HG02588 (cell line): ENCODE data around the gene GPR34.
"Not testable (repeated sequence)": the region's sequence is repeated elsewhere in the genome, so short reads cannot be mapped to it uniquely, and the experiment has no call there.

Source experiments
- ATAC-seq: cut with Tn5 transposase; IDR thresholded peaks from one replicate; pipeline ENCODE4 v1.9.1; 2021; ENCODE audit warnings: mild to moderate bottlenecking, moderate library complexity; ENCODE audit not compliant: unreplicated experiment

GPR34 gene, protein sequence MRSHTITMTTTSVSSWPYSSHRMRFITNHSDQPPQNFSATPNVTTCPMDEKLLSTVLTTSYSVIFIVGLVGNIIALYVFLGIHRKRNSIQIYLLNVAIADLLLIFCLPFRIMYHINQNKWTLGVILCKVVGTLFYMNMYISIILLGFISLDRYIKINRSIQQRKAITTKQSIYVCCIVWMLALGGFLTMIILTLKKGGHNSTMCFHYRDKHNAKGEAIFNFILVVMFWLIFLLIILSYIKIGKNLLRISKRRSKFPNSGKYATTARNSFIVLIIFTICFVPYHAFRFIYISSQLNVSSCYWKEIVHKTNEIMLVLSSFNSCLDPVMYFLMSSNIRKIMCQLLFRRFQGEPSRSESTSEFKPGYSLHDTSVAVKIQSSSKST

DNA sequence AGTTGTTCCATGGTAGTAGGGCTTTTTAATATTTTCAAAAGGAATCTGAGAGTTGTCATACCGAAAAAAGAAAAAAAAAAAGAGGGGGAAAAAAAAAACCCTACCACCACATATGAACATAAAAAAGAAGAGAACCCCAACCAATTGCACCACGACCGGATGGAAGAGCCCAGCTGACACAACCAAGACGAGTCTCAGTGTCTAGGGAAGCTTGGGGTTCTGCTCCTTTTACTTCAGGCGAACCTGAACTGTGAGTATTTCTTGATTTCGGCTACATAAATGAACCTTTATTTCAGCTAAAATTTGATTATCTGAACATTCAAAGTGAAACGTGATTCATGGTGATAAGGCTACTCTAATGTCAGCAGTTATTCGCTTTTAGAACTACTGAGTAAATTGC lies at the start of gene GPR34:
Gene GPR34 (plus strand): TSS at position 139 of the 400 bp plus-strand sequence. CDS start 6,661 bp downstream, outside the sequence.
- no peak for ATAC-seq

DNA sequence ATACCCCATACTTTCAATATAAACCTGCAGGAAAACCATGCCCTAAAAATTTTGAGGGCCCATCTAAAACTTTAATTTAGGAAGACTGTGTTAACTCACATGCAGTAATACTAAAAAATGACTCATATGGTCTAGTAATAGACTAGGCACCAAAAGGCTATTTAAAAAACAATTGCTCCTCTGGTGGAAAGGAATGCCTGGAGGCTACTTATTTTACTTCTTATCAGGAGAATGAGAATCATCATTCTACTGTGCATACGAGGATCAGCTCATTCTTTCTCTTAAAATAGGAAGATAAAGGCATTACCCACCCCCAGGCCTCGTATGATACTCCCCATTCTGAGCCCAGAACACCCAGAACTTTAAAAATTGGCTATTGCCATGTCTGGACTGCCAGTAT lies 42.6 kb upstream of the GPR34 start:
- not testable (repeated sequence) for ATAC-seq

DNA sequence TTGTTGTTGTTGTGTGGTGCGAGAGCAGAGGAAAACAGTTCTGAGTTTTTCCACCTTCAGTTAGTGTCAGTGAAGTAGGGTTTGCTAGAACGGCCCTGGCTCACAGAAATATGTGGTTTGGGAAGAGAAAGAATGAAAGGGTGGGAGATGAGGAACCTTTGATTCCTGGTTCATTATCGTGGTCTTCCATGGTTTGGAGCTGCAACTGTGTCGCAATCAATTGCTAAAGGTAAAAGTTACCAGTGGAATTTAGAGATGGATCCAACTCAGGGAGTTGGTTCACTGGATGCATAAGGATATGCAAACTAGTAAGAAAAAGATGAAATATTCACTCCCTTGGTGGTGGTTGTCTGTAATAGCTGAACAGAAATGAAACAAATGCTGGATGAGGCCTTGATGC lies 35.6 kb upstream of the GPR34 start:
- no peak for ATAC-seq

DNA sequence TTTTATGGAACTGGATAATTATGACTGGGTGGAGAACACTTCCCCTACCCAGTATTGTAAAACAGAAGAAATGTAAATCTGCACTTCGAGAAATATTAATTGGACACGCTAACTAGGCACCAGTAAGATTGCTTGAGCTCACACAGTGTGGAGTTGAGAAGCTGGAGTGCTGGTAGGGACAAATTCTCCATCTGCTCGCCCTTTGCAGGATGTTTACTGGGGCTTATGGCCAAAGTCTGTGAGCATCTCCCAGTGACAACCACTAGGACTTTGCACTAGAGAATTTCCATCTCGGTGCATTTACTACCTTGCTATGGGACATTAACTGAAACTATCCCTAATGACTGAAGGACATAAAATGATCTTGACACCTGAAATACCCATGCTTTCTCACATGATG lies 33.7 kb upstream of the GPR34 start:
- ATAC-seq, result no peak

DNA sequence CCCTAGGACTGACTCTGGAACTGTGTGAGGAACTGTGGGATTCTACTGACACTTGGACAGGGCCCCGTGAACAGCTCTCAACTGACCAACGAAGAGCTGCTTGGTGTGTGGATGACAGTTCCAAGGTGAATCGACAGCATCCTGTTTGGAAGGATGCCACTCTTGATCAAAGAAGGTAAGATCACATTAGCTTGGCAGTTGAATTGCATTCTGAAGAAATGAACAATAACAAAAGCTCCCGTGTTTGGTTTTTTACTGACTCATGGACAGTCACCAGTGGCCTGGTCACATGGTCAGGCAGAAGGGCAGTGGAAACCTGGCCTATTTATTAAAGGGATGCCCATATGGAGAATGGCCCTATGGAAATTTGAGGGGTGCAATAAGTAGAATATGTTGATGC lies 33.1 kb upstream of the GPR34 start:
- no peak for ATAC-seq

DNA sequence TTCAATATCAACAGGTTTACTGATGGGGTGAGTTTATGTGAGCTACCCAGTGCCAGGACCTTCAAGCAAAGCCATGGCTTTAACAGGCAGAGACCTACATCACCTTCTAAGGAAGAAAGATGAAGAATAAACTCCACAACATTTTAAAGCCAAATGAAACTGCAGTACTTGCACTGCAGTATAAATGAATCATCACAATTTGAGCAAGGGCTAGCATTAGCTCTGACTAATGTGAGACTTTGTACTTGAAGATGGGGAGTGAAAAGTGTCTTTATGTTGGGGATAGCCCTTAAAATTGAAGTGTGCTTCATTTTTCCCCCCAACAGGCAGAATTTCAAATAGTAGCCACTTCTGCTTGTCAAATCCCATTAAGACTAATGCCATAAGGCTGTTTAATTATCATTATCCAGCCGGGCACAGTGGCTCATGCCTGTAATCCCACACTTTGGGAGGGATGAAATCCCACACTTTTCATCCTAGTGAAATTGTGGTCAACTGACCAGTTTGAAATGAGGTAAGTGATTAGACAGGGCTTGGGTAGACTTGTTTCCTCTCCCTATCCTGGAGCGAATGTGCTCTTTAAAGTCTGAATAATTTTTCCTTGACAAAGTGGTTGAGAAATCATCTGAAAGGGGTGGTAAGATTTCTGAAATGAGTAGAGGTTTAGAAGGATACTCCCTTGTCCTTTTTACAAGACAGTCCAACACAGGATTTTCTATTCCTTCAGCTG lies 27.2 kb upstream of the GPR34 start:
- ATAC-seq, result no peak

DNA sequence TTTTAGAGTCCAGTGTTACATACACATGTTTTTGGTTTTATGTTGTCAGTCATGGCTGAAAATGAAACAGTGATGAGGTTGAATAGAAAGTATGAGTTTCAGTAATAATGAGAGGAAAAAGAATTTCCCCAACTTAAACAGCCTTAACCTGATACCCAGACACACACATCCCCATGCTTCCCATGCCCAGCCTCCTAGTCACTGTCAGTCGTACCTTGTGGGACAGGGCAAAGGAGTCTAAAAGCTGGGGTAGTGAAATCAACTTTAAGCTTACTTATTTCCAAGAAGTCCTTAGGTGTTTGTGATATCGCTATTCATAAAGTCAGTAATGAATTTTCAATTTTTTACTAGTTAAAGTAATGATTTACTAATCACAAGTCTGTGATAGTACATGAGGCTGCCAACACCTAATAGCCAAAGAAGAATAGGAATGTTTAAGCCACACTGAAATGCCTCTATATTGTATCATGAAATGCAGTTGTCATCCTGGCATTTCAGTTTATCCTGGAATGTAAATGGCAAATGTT lies 24.3 kb upstream of the GPR34 start:
- ATAC-seq, result peak; percentile 88

DNA sequence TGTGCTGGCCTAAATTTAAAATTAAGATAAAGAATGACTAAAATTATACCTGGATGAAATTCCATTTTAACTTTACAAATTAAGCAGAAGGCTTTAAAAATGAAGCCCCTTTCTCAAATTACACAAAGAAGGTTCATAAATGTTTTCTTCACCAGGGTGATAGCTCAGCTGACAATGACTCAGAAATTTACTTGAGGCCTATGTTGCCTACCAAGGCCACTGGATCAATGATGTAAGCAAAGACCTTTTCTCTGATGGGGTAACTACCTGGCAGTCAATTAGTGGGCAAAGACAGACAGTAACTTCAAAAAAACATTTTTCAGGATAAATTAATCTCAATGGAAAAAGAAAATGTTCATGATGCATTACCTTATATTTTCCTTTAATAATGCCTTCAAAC lies 23.9 kb upstream of the GPR34 start:
- ATAC-seq, result no peak

DNA sequence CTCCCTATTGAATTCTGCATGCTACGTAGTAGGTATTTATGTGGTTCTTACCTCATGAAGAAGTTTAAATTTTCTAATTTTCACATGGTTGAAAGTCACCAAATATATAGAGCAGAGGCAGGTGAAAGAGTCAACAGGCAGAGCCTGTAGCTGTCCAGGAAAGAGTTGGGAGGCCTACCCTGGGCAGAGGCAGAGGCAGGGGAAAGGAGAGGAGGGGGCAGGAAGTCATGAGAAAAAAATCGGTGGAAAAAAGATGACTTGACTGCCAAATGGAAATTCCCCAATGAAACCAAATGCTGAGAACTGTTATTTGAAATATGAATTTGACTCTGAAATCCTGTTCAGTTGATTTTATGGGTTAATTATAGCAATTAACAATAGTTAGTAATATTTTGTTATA lies 23.1 kb upstream of the GPR34 start:
- no peak for ATAC-seq

DNA sequence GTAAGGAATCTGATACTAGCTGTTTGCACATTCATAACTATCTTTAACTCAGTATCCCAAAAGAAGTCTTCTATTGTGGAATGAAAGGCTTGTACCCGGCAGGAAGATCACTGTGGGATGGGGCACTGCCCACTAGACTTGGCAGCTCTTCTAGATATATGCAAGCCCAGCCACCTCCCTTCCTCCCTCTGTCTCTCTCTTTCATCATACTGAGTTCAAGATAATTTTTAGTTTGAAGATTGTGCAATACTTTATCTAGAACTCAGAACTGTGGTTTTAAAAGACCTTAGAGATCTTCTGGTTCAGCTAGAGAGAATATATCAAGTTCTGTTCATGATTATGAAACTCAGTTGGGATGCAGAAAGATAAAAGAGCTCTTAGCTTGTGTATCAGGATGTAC lies 22.5 kb upstream of the GPR34 start:
- no peak for ATAC-seq

DNA sequence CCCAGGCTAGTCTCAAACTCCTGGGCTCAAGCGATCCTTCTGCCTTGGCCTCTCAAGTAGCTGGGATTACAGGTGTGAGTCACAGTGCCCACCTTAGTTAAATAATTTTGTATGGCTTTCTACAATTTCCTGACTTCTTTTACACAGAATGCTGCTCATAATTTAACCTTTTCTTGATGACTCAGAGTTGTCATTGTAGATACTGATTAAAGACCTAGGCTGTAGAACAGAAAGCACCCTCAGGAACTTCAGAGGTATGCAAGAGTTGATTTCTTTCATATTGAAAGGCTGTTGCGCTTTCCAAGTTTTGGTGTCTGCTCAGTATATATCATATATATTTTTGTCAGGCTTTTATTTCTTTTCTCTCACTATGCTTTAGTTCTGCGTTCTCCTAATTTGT lies 21.1 kb upstream of the GPR34 start:
- no peak for ATAC-seq

DNA sequence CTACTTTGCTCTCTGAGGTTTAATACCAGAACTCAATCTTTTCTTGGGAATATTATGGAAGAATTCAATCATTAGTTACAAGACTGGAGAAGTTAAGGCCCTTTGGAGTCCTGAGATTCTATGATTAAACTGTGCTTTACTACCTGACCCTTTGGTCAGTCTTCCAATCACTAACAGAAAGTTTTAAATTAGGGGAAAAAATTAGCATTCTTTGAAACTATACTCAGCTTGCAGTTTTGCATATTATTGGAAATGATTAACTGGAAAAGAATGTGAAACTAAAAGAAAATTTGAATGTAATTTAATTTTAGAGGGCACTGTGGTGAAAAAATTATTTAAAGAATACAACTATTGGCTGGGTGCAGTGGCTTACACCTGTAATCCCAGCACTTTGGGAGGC lies 18.7 kb upstream of the GPR34 start:
- ATAC-seq, result no peak

DNA sequence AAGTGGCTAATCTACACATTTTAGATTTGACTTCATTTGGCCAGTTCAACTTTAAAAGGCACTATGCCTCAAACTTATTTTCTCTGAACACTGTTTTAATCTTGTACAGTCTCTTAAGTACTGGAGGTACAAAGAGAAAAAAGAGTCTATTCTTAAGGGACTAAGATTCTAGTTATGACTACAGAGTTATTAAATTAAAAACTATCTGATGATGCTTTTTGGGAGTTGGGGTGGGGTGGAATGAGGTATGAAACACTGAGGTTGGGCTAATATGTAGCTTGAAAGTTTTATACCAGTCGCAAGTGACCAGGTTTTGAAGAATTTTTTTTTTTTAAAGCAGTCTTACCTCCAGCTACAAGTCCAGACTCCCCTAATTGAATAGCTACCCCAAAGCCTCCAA lies 17.7 kb upstream of the GPR34 start:
- no peak for ATAC-seq

DNA sequence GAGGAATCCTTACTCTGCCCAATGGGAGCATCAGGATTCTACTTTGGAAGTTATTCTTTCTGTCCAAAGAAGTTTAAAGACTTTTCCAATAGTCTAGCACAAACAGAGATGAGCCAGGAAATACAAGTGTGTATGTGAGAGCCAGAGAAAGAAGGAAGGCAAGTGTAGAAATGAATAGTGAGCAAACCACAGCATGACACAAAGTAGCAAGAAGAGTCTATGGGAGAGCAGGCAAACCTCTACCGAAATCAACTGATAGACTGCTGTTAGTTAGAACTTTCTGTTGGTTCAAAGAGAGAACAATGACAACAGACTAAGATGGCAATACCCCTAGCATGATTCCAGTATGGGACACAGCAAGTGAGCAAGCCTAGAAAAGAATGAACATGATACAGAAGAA lies 16.1 kb upstream of the GPR34 start:
- ATAC-seq, result no peak

DNA sequence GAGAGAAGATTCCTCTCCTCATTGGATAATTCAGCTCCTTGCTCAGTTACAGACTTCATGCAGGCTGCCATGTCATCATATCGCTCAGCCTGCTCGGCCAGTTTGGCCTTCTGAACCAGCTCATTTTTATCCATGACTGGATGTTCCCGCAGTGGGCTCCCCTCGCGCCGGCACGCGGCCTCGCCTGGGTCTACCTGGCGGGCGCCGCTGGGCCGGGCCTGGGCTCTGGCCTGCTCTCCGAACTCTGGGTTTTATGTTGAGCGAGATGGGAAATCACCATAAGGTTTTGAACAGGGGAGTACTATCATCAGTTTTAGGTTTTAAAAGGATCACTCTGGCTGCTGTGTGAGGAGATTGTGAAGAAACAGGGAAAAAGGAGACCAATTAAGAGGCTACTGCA lies 12.4 kb upstream of the GPR34 start:
- ATAC-seq, result not testable (repeated sequence)

DNA sequence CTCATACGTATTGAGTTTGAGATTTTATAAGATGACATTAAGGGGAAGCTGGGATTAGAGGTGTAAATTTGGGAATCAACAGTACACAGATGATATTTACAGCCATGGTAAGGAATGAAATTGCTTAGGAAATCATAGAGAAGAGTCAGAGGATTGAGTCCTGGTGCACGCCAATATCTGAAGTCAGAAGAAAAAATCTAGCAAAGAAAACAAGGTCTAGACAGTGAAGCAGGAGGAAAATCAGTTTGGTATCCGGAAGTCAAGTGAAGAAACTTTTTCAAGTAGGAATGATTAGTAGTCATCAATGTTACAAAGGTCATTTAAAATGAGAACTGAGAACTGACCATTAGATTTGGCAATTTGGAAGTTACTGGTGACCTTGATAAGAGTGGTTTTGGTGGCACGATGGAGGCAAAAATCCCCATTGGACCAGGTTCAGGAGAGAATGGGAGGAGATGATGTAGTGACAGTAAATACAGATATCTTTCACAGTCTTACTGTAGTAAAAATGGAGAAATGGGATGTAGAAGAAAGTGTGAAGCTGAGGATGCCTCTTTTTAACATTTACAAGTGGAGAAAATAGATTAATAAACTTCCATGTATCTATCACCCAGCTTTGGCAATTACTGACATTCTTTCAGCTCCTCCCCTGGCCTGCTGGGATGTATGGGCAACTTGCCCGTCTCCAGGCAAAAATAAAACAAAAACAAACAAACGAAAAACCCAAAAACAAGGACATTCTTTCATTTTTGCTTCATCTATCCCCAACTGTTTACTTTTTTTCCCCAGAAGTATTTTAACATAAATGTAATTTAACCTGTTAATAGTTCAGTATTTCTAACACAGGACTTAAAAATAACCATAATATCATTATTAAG lies 11.4 kb upstream of the GPR34 start:
- ATAC-seq, result no peak

DNA sequence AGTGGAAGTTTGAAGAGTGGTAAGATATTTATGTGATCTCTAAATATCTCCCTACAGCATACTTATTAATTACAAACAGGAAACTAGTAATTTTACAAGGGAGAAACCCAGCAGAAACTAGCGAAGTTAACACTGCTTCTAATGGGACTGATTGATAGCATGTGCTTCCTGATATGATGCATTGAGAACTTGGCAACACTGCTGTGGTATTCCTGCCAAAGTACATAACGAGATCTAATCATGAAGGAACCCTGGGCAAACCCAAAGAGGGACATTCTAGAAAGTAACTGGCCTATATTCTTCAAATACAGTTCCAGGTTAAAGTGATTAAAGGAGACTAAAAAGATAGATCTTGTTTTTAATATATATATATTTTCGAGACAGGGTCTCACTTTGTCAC lies 4.6 kb upstream of the GPR34 start:
- no peak for ATAC-seq

DNA sequence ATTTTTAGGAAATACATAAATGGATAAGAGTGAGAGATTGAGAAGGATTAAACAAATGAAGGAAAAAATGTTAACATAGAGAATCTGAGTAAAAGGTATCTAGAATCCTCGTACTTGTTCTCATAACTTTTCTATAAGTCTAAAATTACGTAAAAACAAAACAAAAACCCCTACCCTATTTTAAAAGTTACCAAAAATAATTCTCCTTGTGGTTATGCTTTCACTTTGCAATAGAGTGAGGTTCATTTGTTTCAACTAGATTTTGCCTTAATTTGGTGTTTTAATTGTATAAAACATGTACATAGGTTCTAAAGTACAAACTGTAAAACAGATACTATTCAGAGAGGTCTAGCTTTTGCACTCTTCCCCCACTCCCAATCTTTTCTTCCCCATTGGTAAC lies 3.8 kb upstream of the GPR34 start:
- ATAC-seq, result no peak

DNA sequence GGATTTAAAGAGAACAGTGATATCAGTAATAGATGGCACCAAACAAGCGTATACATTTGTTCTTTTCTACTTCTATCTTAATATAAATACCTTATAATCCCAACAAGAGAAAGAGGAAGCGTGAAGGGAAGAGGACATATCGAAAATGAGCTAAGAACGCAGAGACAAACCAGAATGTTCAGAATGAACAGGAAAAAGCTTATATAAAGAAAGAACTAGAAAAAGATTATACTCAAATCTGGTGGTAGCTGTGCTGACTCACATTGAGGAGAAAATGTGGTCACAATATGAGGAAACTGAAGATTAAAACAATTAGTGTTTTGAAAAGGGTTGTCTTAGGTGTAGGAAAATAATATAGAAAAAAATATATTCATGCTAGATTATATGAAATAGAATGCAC lies 2.0 kb upstream of the GPR34 start:
- ATAC-seq, result no peak

DNA sequence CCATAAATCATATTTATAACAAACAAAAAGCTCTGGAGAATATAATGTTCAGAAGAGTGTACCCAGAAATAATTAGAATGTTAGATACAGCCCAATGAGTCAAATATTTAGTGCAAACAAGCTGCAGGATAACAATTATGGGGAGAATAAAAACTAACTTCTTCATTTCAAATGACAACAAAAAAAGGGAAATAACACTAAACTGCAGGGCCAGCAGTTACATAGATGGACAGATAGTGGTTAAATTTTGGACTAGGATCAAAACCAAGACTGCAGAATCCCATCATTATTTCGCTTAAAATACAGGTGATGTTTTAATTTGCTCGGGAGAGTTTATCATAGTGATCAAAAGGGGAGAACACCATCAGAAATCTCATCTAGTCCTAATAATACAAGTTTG lies 617 bp upstream of the GPR34 start:
- no peak for ATAC-seq

DNA sequence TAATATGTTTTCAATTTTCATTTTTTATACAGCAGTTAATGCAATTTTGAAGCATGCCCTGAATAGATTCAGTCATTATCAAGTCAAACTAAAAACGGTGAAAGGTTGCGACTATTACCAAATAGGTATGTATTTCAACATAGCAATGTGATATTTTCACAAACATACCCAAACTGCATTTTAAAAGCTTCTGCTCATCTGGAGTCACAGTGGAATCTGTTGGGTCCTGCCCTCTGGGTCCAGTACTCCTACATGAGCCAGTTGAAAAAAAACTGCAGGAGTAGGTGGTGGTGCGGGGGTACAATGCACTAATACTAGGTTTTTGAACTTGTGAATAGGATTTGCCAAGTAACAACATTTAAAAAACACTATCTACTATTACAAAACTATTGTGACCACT lies 938 bp downstream of the GPR34 start:
- no peak for ATAC-seq
